Vagina (tissue), 2 donors: Measurements from ENCODE around the gene CCDC57. TPM values are rescaled to one million over a fixed set of nuclear protein-coding genes. Genes with fewer than 3 reads are reported as not detected.

Source experiments
- DNase-seq, 2 donors: peaks; one replicate each; pipeline ENCODE4 v3.0.0-alpha.2; 2017; ENCODE audit errors: extremely low spot score in 2 of 2
- H3K27ac ChIP-seq: fragments of 200-600 bp; sonication (generic); one replicate; pipeline ENCODE4 v1.5.1; 2019
- H3K27me3 ChIP-seq: fragments of 200-600 bp; sonication (generic); one replicate; pipeline ENCODE4 v1.5.1; 2019
- H3K36me3 ChIP-seq, 2 donors: fragments of 200-600 bp; sonication (generic); one replicate each; pipeline ENCODE4 v1.5.1; 2017 to 2019
- H3K4me1 ChIP-seq: fragments of 200-600 bp; sonication (generic); one replicate; pipeline ENCODE4 v1.5.1; 2019
- H3K4me3 ChIP-seq, 2 donors: fragments of 200-600 bp; sonication (generic); 1 replicate in 1 of 2; 2 replicates in 1 of 2; pipeline ENCODE4 v1.5.1; 2016 to 2019
- H3K9me3 ChIP-seq: fragments of 200-600 bp; sonication (generic); one replicate; pipeline ENCODE4 v1.5.1; 2019
- POLR2A ChIP-seq, 2 donors: fragments of 450-650 bp; IDR thresholded peaks; one replicate each; pipeline ENCODE4 v1.6.1; 2017; ENCODE audit warnings: antibody characterized with exemption in 2 of 2, mild to moderate bottlenecking in 2 of 2, moderate library complexity in 2 of 2
- POLR2AphosphoS5 ChIP-seq, 2 donors: sonication (generic); formaldehyde crosslinking; IDR thresholded peaks; one replicate each; pipeline ENCODE4 v1.9.0; 2017; ENCODE audit warnings: antibody characterized with exemption in 2 of 2, mild to moderate bottlenecking in 2 of 2, low read depth in 1 of 2; ENCODE audit not compliant: insufficient read depth in 1 of 2
- intact Hi-C: fragments of 100-400 bp; cut with DNase I; formaldehyde crosslinking; loops from one replicate; pipeline ENCODE4 v1.15.1; 2023
- total RNA-seq: library from RNA; depleted of rRNA; stranded (reverse); fragments of >200 nt; gene quantifications from one replicate; pipeline ENCODE4 v1.2.3, GENCODE V29; 2016
- TF ChIP-seq, protein P1 (sequence below), 3 experiments: fragments of 450-650 bp in 2 of 3; fragments of 200-600 bp in 1 of 3; sonication (generic) in 1 of 3; IDR thresholded peaks; one replicate each; pipeline ENCODE4 v1.5.1; 2017 to 2019; ENCODE audit warnings: antibody characterized with exemption in 3 of 3, mild to moderate bottlenecking in 2 of 3, moderate library complexity in 2 of 3

Gene CCDC57
- total RNA-seq, 1 donor from 2014 or later = 26.5 TPM

- Histone ChIP-seq H3K4me1 (peaks cover 16% of the 10 kb centered on the region), H3K27me3 (no peaks in the 10 kb centered on the region), H3K9me3 (no peaks in the 10 kb centered on the region), H3K27ac (no peak overlapping the region), H3K4me3 (no peak overlapping the region), H3K36me3 (peaks cover 0 to 73% of the 10 kb centered on the region in 2 donors)
- no peak for DNase-seq
- TF ChIP-seq POLR2A (IDR thresholded peaks at IDR 0.05) (no peak), POLR2AphosphoS5 (IDR thresholded peaks at IDR 0.05; ENCODE audit: insufficient read depth in 1 of 2, low read depth in 1 of 2) (no peak)
- TF ChIP-seq, protein P1, sequence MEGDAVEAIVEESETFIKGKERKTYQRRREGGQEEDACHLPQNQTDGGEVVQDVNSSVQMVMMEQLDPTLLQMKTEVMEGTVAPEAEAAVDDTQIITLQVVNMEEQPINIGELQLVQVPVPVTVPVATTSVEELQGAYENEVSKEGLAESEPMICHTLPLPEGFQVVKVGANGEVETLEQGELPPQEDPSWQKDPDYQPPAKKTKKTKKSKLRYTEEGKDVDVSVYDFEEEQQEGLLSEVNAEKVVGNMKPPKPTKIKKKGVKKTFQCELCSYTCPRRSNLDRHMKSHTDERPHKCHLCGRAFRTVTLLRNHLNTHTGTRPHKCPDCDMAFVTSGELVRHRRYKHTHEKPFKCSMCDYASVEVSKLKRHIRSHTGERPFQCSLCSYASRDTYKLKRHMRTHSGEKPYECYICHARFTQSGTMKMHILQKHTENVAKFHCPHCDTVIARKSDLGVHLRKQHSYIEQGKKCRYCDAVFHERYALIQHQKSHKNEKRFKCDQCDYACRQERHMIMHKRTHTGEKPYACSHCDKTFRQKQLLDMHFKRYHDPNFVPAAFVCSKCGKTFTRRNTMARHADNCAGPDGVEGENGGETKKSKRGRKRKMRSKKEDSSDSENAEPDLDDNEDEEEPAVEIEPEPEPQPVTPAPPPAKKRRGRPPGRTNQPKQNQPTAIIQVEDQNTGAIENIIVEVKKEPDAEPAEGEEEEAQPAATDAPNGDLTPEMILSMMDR (IDR thresholded peaks at IDR 0.05) = no peak
- intact Hi-C loops = no loop called here
These were observed 131.7 kb downstream of the CCDC57 start for GRCh38 chr17:82080789-82081464.

GRCh38 chr17:82080048-82080788 is 132.4 kb downstream of the CCDC57 start:
- H3K9me3 ChIP-seq = no peaks in the 10 kb centered on the region
- H3K4me3 ChIP-seq = no peak overlapping the region
- no peak overlapping the region for H3K27ac ChIP-seq
- peaks cover 0 to 66% of the 10 kb centered on the region in 2 donors for H3K36me3 ChIP-seq
- peaks cover 16% of the 10 kb centered on the region for H3K4me1 ChIP-seq
- intact Hi-C loops = no loop called here
- TF ChIP-seq POLR2A (IDR thresholded peaks at IDR 0.05) (no peak), POLR2AphosphoS5 (IDR thresholded peaks at IDR 0.05; ENCODE audit: insufficient read depth in 1 of 2, low read depth in 1 of 2) (no peak)
- TF ChIP-seq, protein P1 (IDR thresholded peaks at IDR 0.05) = no peak
- H3K27me3 ChIP-seq = no peaks in the 10 kb centered on the region
- DNase-seq = no peak

GRCh38 chr17:82079001-82079677 is 133.5 kb downstream of the CCDC57 start:
- H3K9me3 ChIP-seq = no peaks in the 10 kb centered on the region
- no peak overlapping the region for H3K4me3 ChIP-seq
- DNase-seq = no peak
- H3K27me3 ChIP-seq = no peaks in the 10 kb centered on the region
- TF ChIP-seq POLR2AphosphoS5 (IDR thresholded peaks at IDR 0.05; ENCODE audit: insufficient read depth in 1 of 2, low read depth in 1 of 2) = no peak
- TF ChIP-seq, protein P1 (IDR thresholded peaks at IDR 0.05) = no peak
- no peak for TF ChIP-seq POLR2A (IDR thresholded peaks at IDR 0.05)
- peaks cover 0 to 55% of the 10 kb centered on the region in 2 donors for H3K36me3 ChIP-seq
- intact Hi-C loops = no loop called here
- no peak overlapping the region for H3K27ac ChIP-seq
- peaks cover 16% of the 10 kb centered on the region for H3K4me1 ChIP-seq

DNA sequence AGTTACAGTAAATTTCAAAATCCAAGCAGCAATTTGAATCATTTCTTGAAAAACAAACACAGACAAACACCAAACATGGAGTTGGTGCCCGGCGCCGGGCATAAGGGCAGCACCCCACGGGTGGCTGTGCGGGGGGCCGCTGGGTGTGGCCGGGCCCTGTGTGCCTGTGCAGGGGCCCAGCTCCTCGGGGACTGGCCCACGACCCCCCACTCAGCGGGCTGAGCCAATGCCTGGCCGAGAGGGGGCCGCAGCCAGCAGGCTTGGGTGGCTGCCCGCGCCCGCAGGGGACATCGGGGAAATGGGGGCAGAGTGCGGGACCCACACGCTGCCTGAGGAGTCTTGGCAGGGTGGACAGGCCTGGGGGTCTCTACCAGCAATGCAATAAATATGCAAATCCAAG is 134.2 kb downstream of the CCDC57 start:
- Histone ChIP-seq H3K27me3 (no peaks in the 10 kb centered on the region), H3K4me1 (peaks cover 16% of the 10 kb centered on the region), H3K36me3 (peaks cover 0 to 48% of the 10 kb centered on the region in 2 donors), H3K27ac (peak overlapping the region; percentile 8), H3K4me3 (peak overlapping the region in 1 of 2 donors; percentile 16), H3K9me3 (no peaks in the 10 kb centered on the region)
- intact Hi-C loops = no loop called here
- no peak for DNase-seq
- TF ChIP-seq, protein P1 (IDR thresholded peaks at IDR 0.05) = no peak
- TF ChIP-seq POLR2A (IDR thresholded peaks at IDR 0.05) (no peak), POLR2AphosphoS5 (IDR thresholded peaks at IDR 0.05; ENCODE audit: insufficient read depth in 1 of 2, low read depth in 1 of 2) (no peak)
